GM19023 (cell line): ENCODE measurements around the gene TCP11L2.

Experiments used
- ATAC-seq: cut with Tn5 transposase; IDR thresholded peaks from one replicate; pipeline ENCODE4 v1.9.1; 2021; ENCODE audit warnings: mild to moderate bottlenecking, moderate library complexity; ENCODE audit not compliant: unreplicated experiment

TCP11L2 gene

GRCh38 chr12:106302401-106303201 lies at the start of gene TCP11L2:
TCP11L2 (plus strand) TSS chr12:106302733; CDS start chr12:106311076, 8,343 bp downstream.
- ATAC-seq: peak; percentile 83

GRCh38 chr12:106254724-106255123 lies 47.8 kb upstream of the TCP11L2 start:
- ATAC-seq: no peak

- ATAC-seq: no peak
Measured at GRCh38 chr12:106255493-106255892, 47.0 kb upstream of the TCP11L2 start.

GRCh38 chr12:106255952-106256351 lies 46.6 kb upstream of the TCP11L2 start:
- ATAC-seq: no peak

- no peak for ATAC-seq
Measured at GRCh38 chr12:106256524-106256923, 46.0 kb upstream of the TCP11L2 start.

GRCh38 chr12:106258226-106258625 lies 44.3 kb upstream of the TCP11L2 start:
- ATAC-seq: no peak

- ATAC-seq: no peak
Measured at GRCh38 chr12:106258935-106259334, 43.6 kb upstream of the TCP11L2 start.

GRCh38 chr12:106265116-106265515 lies 37.4 kb upstream of the TCP11L2 start:
- no peak for ATAC-seq

- ATAC-seq: no peak
Measured at GRCh38 chr12:106267535-106267934, 35.0 kb upstream of the TCP11L2 start.

- ATAC-seq: no peak
Measured at GRCh38 chr12:106269150-106269771, 33.3 kb upstream of the TCP11L2 start.

- ATAC-seq: no peak
Measured at GRCh38 chr12:106271575-106272505, 30.7 kb upstream of the TCP11L2 start.

GRCh38 chr12:106273491-106273890 lies 29.0 kb upstream of the TCP11L2 start:
- ATAC-seq: no peak

GRCh38 chr12:106274012-106274411 lies 28.5 kb upstream of the TCP11L2 start:
- no peak for ATAC-seq

- ATAC-seq: no peak
Measured at GRCh38 chr12:106274575-106275121, 27.9 kb upstream of the TCP11L2 start.

GRCh38 chr12:106275458-106275857 lies 27.1 kb upstream of the TCP11L2 start:
- ATAC-seq: no peak

- ATAC-seq: peak; percentile 73
Measured at GRCh38 chr12:106276032-106276740, 26.3 kb upstream of the TCP11L2 start.

GRCh38 chr12:106280106-106280505 lies 22.4 kb upstream of the TCP11L2 start:
- ATAC-seq: no peak

- ATAC-seq: no peak
Measured at GRCh38 chr12:106281056-106281782, 21.3 kb upstream of the TCP11L2 start.

- no peak for ATAC-seq
Measured at GRCh38 chr12:106281804-106282203, 20.7 kb upstream of the TCP11L2 start.
